Measurements from ENCODE around the gene GDF10. TPM values are rescaled to one million over a fixed set of nuclear protein-coding genes. Genes with fewer than 3 reads are reported as not detected.

Gene GDF10
- total RNA-seq, 1 experiment from 2014 or later: not detected

- Histone ChIP-seq H3K27me3 (no peaks in the 10 kb centered on the region), H3K4me1 (no peaks in the 10 kb centered on the region), H3K9me3 (replicated peaks) (no peaks in the 10 kb centered on the region), H3K4me3 (no peak overlapping the region), H3K27ac (no peak overlapping the region), H3K36me3 (no peaks in the 10 kb centered on the region)
- no peak for DNase-seq
Measured at GRCh38 chr10:47325303-47326291, 25.6 kb downstream of the GDF10 start.

- H3K27me3 ChIP-seq: no peaks in the 10 kb centered on the region
- H3K36me3 ChIP-seq: no peaks in the 10 kb centered on the region
- DNase-seq: no peak
- no peaks in the 10 kb centered on the region for H3K9me3 ChIP-seq (replicated peaks)
- no peaks in the 10 kb centered on the region for H3K4me1 ChIP-seq
- no peak overlapping the region for H3K27ac ChIP-seq
- no peak overlapping the region for H3K4me3 ChIP-seq
Measured at GRCh38 chr10:47326306-47326926, 26.4 kb downstream of the GDF10 start.

- no peaks in the 10 kb centered on the region for H3K4me1 ChIP-seq
- no peaks in the 10 kb centered on the region for H3K9me3 ChIP-seq (replicated peaks)
- no peaks in the 10 kb centered on the region for H3K36me3 ChIP-seq
- no peaks in the 10 kb centered on the region for H3K27me3 ChIP-seq
- no peak overlapping the region for H3K4me3 ChIP-seq
- no peak for DNase-seq
- no peak overlapping the region for H3K27ac ChIP-seq
Measured at GRCh38 chr10:47326927-47327330, 26.9 kb downstream of the GDF10 start.

- no peak overlapping the region for H3K27ac ChIP-seq
- no peaks in the 10 kb centered on the region for H3K9me3 ChIP-seq (replicated peaks)
- H3K36me3 ChIP-seq: no peaks in the 10 kb centered on the region
- H3K27me3 ChIP-seq: no peaks in the 10 kb centered on the region
- no peak overlapping the region for H3K4me3 ChIP-seq
- DNase-seq: no peak
- H3K4me1 ChIP-seq: no peaks in the 10 kb centered on the region
Measured at GRCh38 chr10:47329855-47330254, 29.9 kb downstream of the GDF10 start.

- H3K4me1 ChIP-seq: no peaks in the 10 kb centered on the region
- no peak overlapping the region for H3K27ac ChIP-seq
Measured at GRCh38 chr10:47330366-47330765, 30.4 kb downstream of the GDF10 start.

GRCh38 chr10:47330804-47331203 lies 30.8 kb downstream of the GDF10 start:
- Histone ChIP-seq H3K9me3 (replicated peaks) (no peaks in the 10 kb centered on the region), H3K4me1 (no peaks in the 10 kb centered on the region), H3K4me3 (no peak overlapping the region), H3K27ac (no peak overlapping the region), H3K27me3 (no peaks in the 10 kb centered on the region), H3K36me3 (no peaks in the 10 kb centered on the region)
- DNase-seq: no peak

More at GRCh38 chr10:47330366-47330765, 30.4 kb downstream of the GDF10 start:
- DNase-seq: no peak
- Histone ChIP-seq H3K9me3 (replicated peaks) (no peaks in the 10 kb centered on the region), H3K27me3 (no peaks in the 10 kb centered on the region), H3K36me3 (no peaks in the 10 kb centered on the region), H3K4me3 (no peak overlapping the region)

GRCh38 chr10:47331491-47331890 lies 31.5 kb downstream of the GDF10 start:
- Histone ChIP-seq H3K36me3 (no peaks in the 10 kb centered on the region), H3K9me3 (replicated peaks) (no peaks in the 10 kb centered on the region)
- no peak for DNase-seq

GRCh38 chr10:47331954-47332353 lies 32.0 kb downstream of the GDF10 start:
- Histone ChIP-seq H3K27me3 (no peaks in the 10 kb centered on the region), H3K4me3 (no peak overlapping the region), H3K9me3 (replicated peaks) (no peaks in the 10 kb centered on the region), H3K36me3 (no peaks in the 10 kb centered on the region), H3K4me1 (no peaks in the 10 kb centered on the region), H3K27ac (no peak overlapping the region)
- no peak for DNase-seq

More at GRCh38 chr10:47331491-47331890, 31.5 kb downstream of the GDF10 start:
- Histone ChIP-seq H3K4me3 (no peak overlapping the region), H3K4me1 (no peaks in the 10 kb centered on the region), H3K27me3 (no peaks in the 10 kb centered on the region), H3K27ac (no peak overlapping the region)

- Histone ChIP-seq H3K9me3 (replicated peaks) (no peaks in the 10 kb centered on the region), H3K36me3 (no peaks in the 10 kb centered on the region), H3K27ac (no peak overlapping the region), H3K27me3 (no peaks in the 10 kb centered on the region), H3K4me1 (no peaks in the 10 kb centered on the region), H3K4me3 (no peak overlapping the region)
- no peak for DNase-seq
Measured at GRCh38 chr10:47332371-47332770, 32.4 kb downstream of the GDF10 start.

GRCh38 chr10:47332946-47333345 lies 32.9 kb downstream of the GDF10 start:
- Histone ChIP-seq H3K4me1 (no peaks in the 10 kb centered on the region), H3K27ac (no peak overlapping the region), H3K36me3 (no peaks in the 10 kb centered on the region), H3K27me3 (no peaks in the 10 kb centered on the region), H3K9me3 (replicated peaks) (no peaks in the 10 kb centered on the region), H3K4me3 (no peak overlapping the region)
- DNase-seq: no peak

- Histone ChIP-seq H3K4me3 (no peak overlapping the region), H3K27ac (no peak overlapping the region)
Measured at GRCh38 chr10:47333532-47333931, 33.5 kb downstream of the GDF10 start.

GRCh38 chr10:47334466-47335295 lies 34.7 kb downstream of the GDF10 start:
- Histone ChIP-seq H3K4me1 (no peaks in the 10 kb centered on the region), H3K36me3 (no peaks in the 10 kb centered on the region), H3K27me3 (no peaks in the 10 kb centered on the region), H3K27ac (no peak overlapping the region), H3K4me3 (no peak overlapping the region), H3K9me3 (replicated peaks) (no peaks in the 10 kb centered on the region)
- no peak for DNase-seq

More at GRCh38 chr10:47333532-47333931, 33.5 kb downstream of the GDF10 start:
- H3K9me3 ChIP-seq (replicated peaks): no peaks in the 10 kb centered on the region
- no peaks in the 10 kb centered on the region for H3K4me1 ChIP-seq
- no peaks in the 10 kb centered on the region for H3K36me3 ChIP-seq
- no peak for DNase-seq
- no peaks in the 10 kb centered on the region for H3K27me3 ChIP-seq

- Histone ChIP-seq H3K27me3 (no peaks in the 10 kb centered on the region), H3K4me1 (no peaks in the 10 kb centered on the region), H3K9me3 (replicated peaks) (no peaks in the 10 kb centered on the region), H3K27ac (no peak overlapping the region), H3K4me3 (no peak overlapping the region), H3K36me3 (no peaks in the 10 kb centered on the region)
- no peak for DNase-seq
Measured at GRCh38 chr10:47335906-47336305, 35.9 kb downstream of the GDF10 start.

GRCh38 chr10:47336387-47337134 lies 36.6 kb downstream of the GDF10 start:
- Histone ChIP-seq H3K27me3 (no peaks in the 10 kb centered on the region), H3K27ac (no peak overlapping the region), H3K36me3 (no peaks in the 10 kb centered on the region), H3K9me3 (replicated peaks) (no peaks in the 10 kb centered on the region), H3K4me1 (no peaks in the 10 kb centered on the region), H3K4me3 (no peak overlapping the region)
- DNase-seq: no peak

Measured in SJCRH30 (cell line).